Adrenal gland (tissue), 12 donors: Measurements from ENCODE around the gene SLC27A5. TPM values are rescaled to one million over a fixed set of nuclear protein-coding genes. Genes with fewer than 3 reads are reported as not detected.
"Not testable (repeated sequence)": the region's sequence is repeated elsewhere in the genome, so short reads cannot be mapped to it uniquely, and the experiment has no call there.

Source experiments
- DNase-seq, 7 donors: peaks; one replicate each; pipeline ENCODE4 v3.0.0-alpha.2; 2019 to 2020
- H3K27ac ChIP-seq, 5 donors: fragments of 200-600 bp; sonication (generic) in 4 of 5; 1 replicate in 3 of 5; 2 replicates in 2 of 5; pipeline versions ENCODE4 v1.5.1 to v1.8.0; 2016 to 2020; ENCODE audit warnings: mild to moderate bottlenecking in 1 of 5
- H3K27me3 ChIP-seq: fragments of 200-600 bp; 2 replicates; pipeline ENCODE4 v1.8.0; 2021
- H3K36me3 ChIP-seq, 2 donors: fragments of 200-600 bp; replicated peaks in 1 of 2; 1 replicate in 1 of 2; 2 replicates in 1 of 2; pipeline versions ENCODE4 v1.5.1 to v1.8.0; 2018 to 2022
- H3K4me1 ChIP-seq, 2 donors: fragments of 200-600 bp; replicated peaks in 1 of 2; 1 replicate in 1 of 2; 2 replicates in 1 of 2; pipeline versions ENCODE4 v1.5.1 to v1.8.0; 2018 to 2021
- H3K4me3 ChIP-seq, 4 donors: fragments of 200-600 bp; sonication (generic) in 3 of 4; one replicate each; pipeline ENCODE4 v1.5.1; 2016 to 2018
- H3K9me3 ChIP-seq, 3 donors: fragments of 200-600 bp; sonication (generic) in 1 of 3; replicated peaks in 1 of 3; 1 replicate in 2 of 3; 2 replicates in 1 of 3; pipeline versions ENCODE4 v1.5.1 to v1.8.0; 2016 to 2021
- CTCF ChIP-seq, 6 experiments: fragments of 450-650 bp in 4 of 6; fragments of 200-600 bp in 2 of 6; sonication (generic) in 1 of 6; IDR thresholded peaks; 1 replicate in 5 of 6; 2 replicates in 1 of 6; pipeline versions ENCODE4 v1.5.1 to v1.8.0; 2016 to 2021; ENCODE audit warnings: antibody characterized with exemption in 6 of 6, mild to moderate bottlenecking in 2 of 6, moderate library complexity in 1 of 6
- POLR2A ChIP-seq, 2 donors: fragments of 450-650 bp; IDR thresholded peaks; one replicate each; pipeline ENCODE4 v1.6.1; 2017; ENCODE audit warnings: antibody characterized with exemption in 2 of 2, mild to moderate bottlenecking in 2 of 2, moderate library complexity in 1 of 2
- WGBS, 4 donors: extraction: QIAGEN DNeasy Blood & Tissue Kit in 2 of 4; methylation state at CpG; one replicate each; pipeline versions ENCODE4 v1.1.5 to v1.1.7; 2013 to 2017; 5-methylcytosine and 5-hydroxymethylcytosine counted together
- intact Hi-C, 2 donors: fragments of 100-400 bp; cut with DNase I; formaldehyde crosslinking; loops; one replicate each; pipeline versions ENCODE4 v1.14.1 to v1.15.0; 2022 to 2023
- microRNA-seq, 3 donors: library from miRNA; unstranded; fragments of <30 nt; microRNA quantifications; one replicate each; pipeline ENCODE4, GENCODE V29; 2017 to 2020
- polyA plus RNA-seq, 3 donors: library from polyadenylated mRNA; stranded (reverse); fragments of 200-250 nt in 2 of 3; fragments of 350-450 nt in 1 of 3; fragmentation: Illumina TruSeq in 1 of 3; extraction: RNeasy Lipid Tissue Mini Kit (QIAGEN cat#74804) in 1 of 3; gene quantifications; one replicate each; pipeline ENCODE4 v1.2.3, GENCODE V29; 2013 to 2014
- small RNA-seq, 2 donors: library from RNA; depleted of rRNA; stranded (forward); fragments of <200 nt; gene quantifications; one replicate each; pipeline ENCODE3, GENCODE V24; 2016
- total RNA-seq, 9 donors: library from RNA; depleted of rRNA in 4 of 9; stranded (reverse); fragments of >200 nt in 4 of 9; fragments of 120-200 nt in 1 of 9; fragmentation: NEBNext Ultra II Directional in 1 of 9; extraction: Animal tissue kit (Norgen Biotek cat#: 25700) in 1 of 9; gene quantifications; one replicate each; pipeline versions ENCODE4 v1.1.0 to v1.2.4, GENCODE V29; 2013 to 2023
- donor health status: healthy with polysubstance abuse.
- donor health status: Bipolar disorder and iron deficiency.
- donor health status: DM: yes; HTN: yes; CAD: no.
- donor health status: DM: no; HTN: no; CAD: no.
- donor health status: DM: no; HTN: no; CAD: no.
- donor health status: DM: yes; HTN: yes; CAD: no.

The SLC27A5 gene
- total and polyA plus RNA-seq, 12 donors, result 3.8 to 18.3 (median 9.1) TPM

GRCh38 chr19:58453743-58454142 lies 58.0 kb downstream of the SLC27A5 start:
- TF ChIP-seq POLR2A (IDR thresholded peaks at IDR 0.05) (no peak), CTCF (IDR thresholded peaks at IDR 0.05) (no peak)
- no peak overlapping the region for H3K4me3 ChIP-seq
- no peaks in the 10 kb centered on the region for H3K9me3 ChIP-seq
- no peaks in the 10 kb centered on the region for H3K27me3 ChIP-seq
- peaks cover 0 to 16% of the 10 kb centered on the region in 2 donors for H3K36me3 ChIP-seq
- intact Hi-C loops, result no loop called here
- 94 to 96% (median 95%) methylated on average over 5 to 6 of the region's 6 CpGs for WGBS, 4 donors
- no peak for DNase-seq
- H3K4me1 ChIP-seq, result peaks cover 6 to 9% of the 10 kb centered on the region in 2 donors
- H3K27ac ChIP-seq, result no peak overlapping the region

GRCh38 chr19:58451358-58452101 lies 60.3 kb downstream of the SLC27A5 start, which contains the start of gene ZNF324B:
Gene ZNF324B (plus strand): TSS chr19:58451622. CDS start chr19:58453702, 2,080 bp downstream.
- H3K27ac ChIP-seq, result peak within 1 kb of the TSS in 2 of 5 donors; percentile 63 to 74
- peak within 1 kb of the TSS in 3 of 4 donors; percentile 81 to 99 (median 90) for H3K4me3 ChIP-seq
- TF ChIP-seq CTCF (IDR thresholded peaks at IDR 0.05), result no peak
- peak; percentile 49 to 56 for TF ChIP-seq POLR2A (IDR thresholded peaks at IDR 0.05)
- peaks cover 6 to 9% of the 10 kb centered on the region in 2 donors for H3K4me1 ChIP-seq
- H3K9me3 ChIP-seq, result no peaks in the 10 kb centered on the region
- DNase-seq, result peak; percentile 96 to 99 (median 97)
- 0 to 4% (median 0%) methylated on average over 5 to 79 of the region's 79 CpGs for WGBS, 4 donors
- no peaks in the 10 kb centered on the region for H3K27me3 ChIP-seq
- intact Hi-C loops, result no loop called here
- peaks cover 0 to 10% of the 10 kb centered on the region in 2 donors for H3K36me3 ChIP-seq

- Histone ChIP-seq H3K4me3 (peak overlapping the region in 3 of 4 donors; percentile 81 to 99 (median 90)), H3K9me3 (no peaks in the 10 kb centered on the region), H3K27me3 (no peaks in the 10 kb centered on the region), H3K36me3 (peaks cover 0 to 5% of the 10 kb centered on the region in 2 donors), H3K4me1 (peaks cover 6 to 9% of the 10 kb centered on the region in 2 donors), H3K27ac (peak overlapping the region in 1 of 5 donors; percentile 74)
- WGBS, 4 donors, result 3 to 7% (median 5%) methylated on average over 7 to 11 of the region's 11 CpGs
- TF ChIP-seq CTCF (IDR thresholded peaks at IDR 0.05), result no peak
- TF ChIP-seq POLR2A (IDR thresholded peaks at IDR 0.05), result no peak
- DNase-seq, result peak in 2 of 7 donors; percentile 55
- intact Hi-C loops, result no loop called here
These were observed 60.9 kb downstream of the SLC27A5 start for GRCh38 chr19:58450856-58451357.

GRCh38 chr19:58449980-58450379 lies 61.8 kb downstream of the SLC27A5 start:
- DNase-seq, H3K36me3 ChIP-seq, H3K27ac ChIP-seq, H3K4me3 ChIP-seq, H3K27me3 ChIP-seq, intact Hi-C loops, H3K9me3 ChIP-seq, H3K4me1 ChIP-seq: not testable (repeated sequence)
- WGBS, 4 donors, result 59 to 70% (median 59%) methylated on average over 5 of the region's 5 CpGs

- H3K4me3 ChIP-seq, H3K27ac ChIP-seq, DNase-seq, H3K9me3 ChIP-seq, H3K36me3 ChIP-seq, H3K4me1 ChIP-seq, intact Hi-C loops, H3K27me3 ChIP-seq: not testable (repeated sequence)
- 65 to 85% (median 72%) methylated on average over 3 of the region's 3 CpGs for WGBS, 4 donors
These were observed 62.9 kb downstream of the SLC27A5 start for GRCh38 chr19:58448860-58449259.

Small RNA genes lying within 50 kb of the gene (microRNA-seq; reads per million reads assigned to microRNA genes)
- 0 to 0.57 (median 0) reads per million in 3 donors for gene MIR6807

Small RNA genes lying within 50 kb of the gene (small RNA-seq; reads per million reads assigned to genes)
- 0 to 0.08 reads per million in 2 donors for gene MIR6807
- 0 reads per million in 2 donors for gene RN7SL525P
- gene RN7SL693P, result 0 reads per million in 2 donors
- gene RNU6-1337P, result 0 reads per million in 2 donors

Other genes starting within 250 kb of the SLC27A5 start
- 1 to 10 TPM; 5.8 to 8.6 (median 6.7) TPM for gene ZNF8, start 233.0 kb downstream of the SLC27A5 start, total RNA-seq
- gene ZNF8, start 233.0 kb downstream of the SLC27A5 start, polyA plus RNA-seq, result 1 to 10 TPM; 1.6 to 2.6 (median 2.4) TPM
- gene ERVK3-1, start 206.6 kb downstream of the SLC27A5 start, total RNA-seq, result 10 to 100 TPM; 18.4 to 56.8 (median 31.4) TPM
- gene ERVK3-1, start 206.6 kb downstream of the SLC27A5 start, polyA plus RNA-seq, result 10 to 100 TPM; 36.3 to 70.5 (median 48.4) TPM
- 1 to 10 TPM; 1.8 to 4.8 (median 3.3) TPM for gene ZSCAN22, start 185.0 kb downstream of the SLC27A5 start, total RNA-seq
- gene ZSCAN22, start 185.0 kb downstream of the SLC27A5 start, polyA plus RNA-seq, result 1 to 10 TPM in 2 of 3 donors, under 1 TPM in 1; 0.98 to 3.1 (median 1.2) TPM
- 10 to 100 TPM in 3 of 9 donors, 1 to 10 TPM in 5, under 1 TPM in 1; 0.39 to 20.9 (median 6.5) TPM for gene A1BG, start 158.5 kb downstream of the SLC27A5 start, total RNA-seq
- gene A1BG, start 158.5 kb downstream of the SLC27A5 start, polyA plus RNA-seq, result 10 to 100 TPM in 2 of 3 donors, not detected in 1; 31.3 to 41.3 TPM
- gene ZNF497, start 149.2 kb downstream of the SLC27A5 start, total RNA-seq, result 1 to 10 TPM in 8 of 9 donors, under 1 TPM in 1; 0.35 to 8.1 (median 1.5) TPM
- 1 to 10 TPM in 2 of 3 donors, under 1 TPM in 1; 0.20 to 2.2 (median 2.0) TPM for gene ZNF497, start 149.2 kb downstream of the SLC27A5 start, polyA plus RNA-seq
- gene ZNF837, start 131.0 kb downstream of the SLC27A5 start, total RNA-seq, result 10 to 100 TPM in 1 of 9 donors, 1 to 10 TPM in 8; 2.4 to 10.5 (median 4.3) TPM
- gene ZNF837, start 131.0 kb downstream of the SLC27A5 start, polyA plus RNA-seq, result 1 to 10 TPM in 2 of 3 donors, under 1 TPM in 1; 0.09 to 8.1 (median 6.1) TPM
- gene RPS5, start 124.7 kb downstream of the SLC27A5 start, total RNA-seq, result 1,000 to 10,000 TPM in 7 of 9 donors, 100 to 1,000 TPM in 2; 839 to 1,999 (median 1,219) TPM
- 1,000 to 10,000 TPM in 1 of 3 donors, 100 to 1,000 TPM in 2; 555 to 1,093 (median 722) TPM for gene RPS5, start 124.7 kb downstream of the SLC27A5 start, polyA plus RNA-seq
- not detected for gene RNF225, start 116.3 kb downstream of the SLC27A5 start, total RNA-seq
- gene RNF225, start 116.3 kb downstream of the SLC27A5 start, polyA plus RNA-seq, result not detected
- gene ZNF584, start 103.3 kb downstream of the SLC27A5 start, total RNA-seq, result 10 to 100 TPM; 11.7 to 37.5 (median 15.9) TPM
- 10 to 100 TPM in 1 of 3 donors, 1 to 10 TPM in 2; 7.1 to 12.3 (median 9.7) TPM for gene ZNF584, start 103.3 kb downstream of the SLC27A5 start, polyA plus RNA-seq
- gene ZNF132, start 71.8 kb downstream of the SLC27A5 start, total RNA-seq, result 10 to 100 TPM in 1 of 9 donors, 1 to 10 TPM in 8; 2.4 to 12.0 (median 4.9) TPM
- gene ZNF132, start 71.8 kb downstream of the SLC27A5 start, polyA plus RNA-seq, result 1 to 10 TPM; 1.3 to 3.2 (median 1.4) TPM
- 1 to 10 TPM; 3.1 to 8.7 (median 6.7) TPM for gene ZNF324B, start 60.4 kb downstream of the SLC27A5 start, total RNA-seq
- 1 to 10 TPM; 1.4 to 3.6 (median 1.5) TPM for gene ZNF324B, start 60.4 kb downstream of the SLC27A5 start, polyA plus RNA-seq
- 10 to 100 TPM in 6 of 9 donors, 1 to 10 TPM in 3; 7.5 to 58.3 (median 15.4) TPM for gene ZNF324, start 44.9 kb downstream of the SLC27A5 start, total RNA-seq
- 1 to 10 TPM; 2.1 to 7.2 (median 3.5) TPM for gene ZNF324, start 44.9 kb downstream of the SLC27A5 start, polyA plus RNA-seq
- gene ZNF446, start 35.6 kb downstream of the SLC27A5 start, total RNA-seq, result 10 to 100 TPM in 8 of 9 donors, 1 to 10 TPM in 1; 8.4 to 21.6 (median 14.5) TPM
- gene ZNF446, start 35.6 kb downstream of the SLC27A5 start, polyA plus RNA-seq, result 10 to 100 TPM in 2 of 3 donors, 1 to 10 TPM in 1; 2.7 to 30.8 (median 25.6) TPM
- 10 to 100 TPM in 8 of 9 donors, 1 to 10 TPM in 1; 2.6 to 20.4 (median 14.7) TPM for gene ZBTB45, start 7.8 kb upstream of the SLC27A5 start, total RNA-seq
- gene ZBTB45, start 7.8 kb upstream of the SLC27A5 start, polyA plus RNA-seq, result 10 to 100 TPM in 1 of 3 donors, 1 to 10 TPM in 2; 1.7 to 12.6 (median 7.9) TPM
- gene TRIM28, start 32.1 kb upstream of the SLC27A5 start, total RNA-seq, result 100 to 1,000 TPM; 161 to 279 (median 220) TPM
- 100 to 1,000 TPM; 245 to 302 (median 254) TPM for gene TRIM28, start 32.1 kb upstream of the SLC27A5 start, polyA plus RNA-seq
- 100 to 1,000 TPM; 146 to 246 (median 199) TPM for gene CHMP2A, start 43.1 kb upstream of the SLC27A5 start, total RNA-seq
- gene CHMP2A, start 43.1 kb upstream of the SLC27A5 start, polyA plus RNA-seq, result 100 to 1,000 TPM; 273 to 560 (median 394) TPM
- 100 to 1,000 TPM in 1 of 9 donors, 10 to 100 TPM in 8; 19.9 to 164 (median 77.2) TPM for gene UBE2M, start 46.6 kb upstream of the SLC27A5 start, total RNA-seq
- 100 to 1,000 TPM in 1 of 3 donors, 10 to 100 TPM in 2; 51.1 to 193 (median 55.6) TPM for gene UBE2M, start 46.6 kb upstream of the SLC27A5 start, polyA plus RNA-seq
- 10 to 100 TPM; 13.8 to 77.0 (median 33.2) TPM for gene MZF1, start 61.3 kb upstream of the SLC27A5 start, total RNA-seq
- 100 to 1,000 TPM in 2 of 3 donors, 1 to 10 TPM in 1; 8.7 to 152 (median 130) TPM for gene MZF1, start 61.3 kb upstream of the SLC27A5 start, polyA plus RNA-seq